C4-2B (cell line): Measurements from ENCODE around the gene OSBPL1A.
A peak's percentile ranks its signal among the peaks of the same experiment; 100 is the strongest.

Source experiments
- H3K27ac ChIP-seq: fragments of 450-650 bp; 2 replicates; pipeline ENCODE4 v1.5.1; 2017
- CTCF ChIP-seq: fragments of 450-650 bp; conservative IDR thresholded peaks from 2 replicates; pipeline ENCODE4 v1.5.1; 2017; ENCODE audit warnings: mild to moderate bottlenecking
- ZFX ChIP-seq: fragments of 450-650 bp; IDR thresholded peaks from 2 replicates; pipeline ENCODE4 v1.6.1; 2017

The OSBPL1A gene

GRCh38 chr18:24428709-24429108 is 31.1 kb upstream of the OSBPL1A start:
- TF ChIP-seq ZFX = no peak
- peak; percentile 49 for TF ChIP-seq CTCF
- no peak overlapping the region for H3K27ac ChIP-seq

- H3K27ac ChIP-seq = peak overlapping the region; percentile 96
- TF ChIP-seq ZFX = no peak
- no peak for TF ChIP-seq CTCF
Observed at GRCh38 chr18:24427484-24427883, 29.9 kb upstream of the OSBPL1A start.

- peak within 1 kb of the TSS; percentile 96 for H3K27ac ChIP-seq
- TF ChIP-seq CTCF (no peak), ZFX (peak; percentile 92)
Observed at GRCh38 chr18:24426398-24427294, 29.0 kb upstream of the OSBPL1A start, which contains the start of gene IMPACT. Gene IMPACT (plus strand): TSS chr18:24426670. CDS start chr18:24426757, 87 bp downstream.

GRCh38 chr18:24426073-24426397 is 28.4 kb upstream of the OSBPL1A start:
- no peak for TF ChIP-seq CTCF
- no peak for TF ChIP-seq ZFX
- H3K27ac ChIP-seq = peak overlapping the region; percentile 96

GRCh38 chr18:24421831-24422230 is 24.2 kb upstream of the OSBPL1A start:
- TF ChIP-seq CTCF = no peak
- no peak for TF ChIP-seq ZFX
- peak overlapping the region; percentile 89 for H3K27ac ChIP-seq

- TF ChIP-seq ZFX (no peak), CTCF (no peak)
- H3K27ac ChIP-seq = peak overlapping the region; percentile 55
Observed at GRCh38 chr18:24420551-24420950, 22.9 kb upstream of the OSBPL1A start.

GRCh38 chr18:24417480-24417879 is 19.9 kb upstream of the OSBPL1A start:
- TF ChIP-seq CTCF (no peak), ZFX (no peak)

More at GRCh38 chr18:24417480-24417879, 19.9 kb upstream of the OSBPL1A start:
- H3K27ac ChIP-seq = no peak overlapping the region
